Pulmonary artery endothelial cell (primary cell): ENCODE results near the gene DDX10. TPM values are rescaled to one million over a fixed set of nuclear protein-coding genes. Genes with fewer than 3 reads are reported as not detected.

ENCODE experiments used
- DNase-seq: peaks from one replicate; pipeline ENCODE4 v3.0.0-alpha.2; 2011; ENCODE audit warnings: low read depth, low spot score
- total RNA-seq: library from RNA; depleted of rRNA; stranded (reverse); fragments of >200 nt; gene quantifications from 2 replicates; pipeline ENCODE4 v1.2.3, GENCODE V29; 2014

Gene DDX10
- total RNA-seq, 1 donor from 2014 or later: 46.2 TPM

DNA sequence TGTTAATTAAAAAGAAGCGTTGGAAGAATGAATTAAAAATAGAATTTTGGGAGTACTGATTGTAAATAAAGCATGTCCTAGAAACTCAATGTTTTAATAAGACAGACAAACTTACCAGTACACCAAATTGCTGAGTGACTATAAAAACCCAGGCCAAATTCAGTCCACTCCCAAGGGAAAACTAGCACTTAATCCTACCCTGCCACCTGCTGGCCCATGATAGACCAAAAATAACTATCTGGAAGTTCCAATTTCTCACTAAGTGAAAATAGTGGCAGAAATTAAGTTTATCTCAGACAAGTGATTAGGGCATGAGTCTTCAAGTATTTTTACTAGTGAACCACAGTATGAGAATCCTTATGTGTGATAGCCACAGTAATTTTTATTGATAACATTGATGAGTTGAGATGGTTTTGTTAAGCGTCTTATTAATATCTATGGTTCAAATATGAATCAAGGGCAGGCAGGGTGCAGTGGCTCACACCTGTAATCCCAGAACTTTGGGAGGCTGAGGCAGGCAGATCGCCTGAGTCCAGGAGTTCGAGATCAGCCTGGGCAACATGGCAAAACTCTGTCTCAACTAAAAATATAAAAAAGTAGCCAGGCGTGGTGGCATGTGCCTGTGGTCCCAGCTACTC is 9.8 kb upstream of the DDX10 start:
- DNase-seq: no peak

DNA sequence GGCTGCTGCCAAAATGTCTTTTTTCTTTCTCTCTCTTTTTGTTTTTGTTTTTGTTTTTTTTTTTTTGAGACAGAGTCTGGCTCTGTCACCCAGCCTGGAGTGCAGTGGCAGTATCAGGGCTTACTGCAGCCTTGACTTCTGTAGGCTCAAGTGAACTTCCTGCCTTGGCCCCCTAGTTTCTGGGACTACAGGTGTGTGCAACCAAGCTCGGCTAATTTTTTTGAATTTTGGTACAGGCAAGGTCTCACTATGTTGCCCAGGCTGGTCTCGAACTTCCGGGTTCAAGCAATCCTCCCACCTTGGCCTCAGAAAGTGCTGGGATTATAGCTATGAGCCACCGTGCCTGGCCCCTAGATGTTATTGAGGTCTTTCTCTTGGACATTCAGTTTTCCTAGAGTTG is 2.2 kb upstream of the DDX10 start:
- DNase-seq: no peak

DNA sequence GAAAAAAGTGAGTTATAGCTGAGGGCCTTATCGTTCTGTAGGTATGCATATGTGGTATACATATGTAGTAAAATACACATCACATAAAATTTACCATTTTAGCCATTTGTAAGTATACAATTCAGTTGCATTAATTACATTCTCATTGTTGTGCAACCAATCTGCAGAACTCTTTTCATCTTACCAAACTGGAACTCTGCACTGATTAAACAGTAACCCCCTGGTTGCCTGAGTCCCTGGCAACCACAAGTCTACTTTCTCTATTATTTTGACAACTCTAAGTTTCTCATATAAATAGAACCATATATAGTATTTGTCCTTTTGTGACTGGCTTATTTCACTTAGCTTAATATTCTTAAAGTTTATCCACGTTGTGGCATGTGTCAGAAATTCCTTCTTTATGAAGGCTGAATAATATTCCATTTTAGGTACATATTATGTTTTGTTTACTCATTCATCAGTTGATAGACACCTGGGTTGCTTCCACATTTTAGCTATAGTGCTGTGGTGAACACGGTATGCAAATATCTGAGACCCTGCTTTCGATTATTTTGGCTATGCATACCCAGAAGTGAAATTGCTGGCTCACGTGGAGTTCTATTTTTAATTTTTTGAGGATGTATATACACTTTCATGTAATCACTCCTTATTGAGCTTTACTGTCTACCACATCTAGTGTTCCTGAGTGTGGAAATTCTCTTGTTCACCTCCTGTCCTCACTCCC is 1.6 kb upstream of the DDX10 start:
- DNase-seq: no peak

DNA sequence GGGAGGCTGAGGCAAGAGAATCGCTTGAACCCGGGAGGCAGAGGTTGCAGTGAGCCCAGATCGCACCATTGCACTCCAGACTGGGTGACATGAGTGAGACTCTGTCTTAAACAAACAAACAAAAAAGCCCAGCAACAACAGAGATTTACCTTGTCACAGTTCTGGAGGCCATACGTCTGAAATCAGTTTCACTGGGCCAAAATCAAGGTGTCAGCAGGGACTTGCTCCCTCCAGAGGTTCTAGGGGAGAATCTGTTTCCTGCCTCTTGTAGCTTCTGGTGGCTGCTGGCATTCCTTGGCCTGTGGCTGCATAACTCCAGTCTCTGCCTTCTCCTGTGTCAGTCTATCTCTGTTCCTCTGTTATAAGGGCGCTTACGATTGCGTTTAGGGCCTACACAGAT is 1.5 kb downstream of the DDX10 start:
- no peak for DNase-seq

DNA sequence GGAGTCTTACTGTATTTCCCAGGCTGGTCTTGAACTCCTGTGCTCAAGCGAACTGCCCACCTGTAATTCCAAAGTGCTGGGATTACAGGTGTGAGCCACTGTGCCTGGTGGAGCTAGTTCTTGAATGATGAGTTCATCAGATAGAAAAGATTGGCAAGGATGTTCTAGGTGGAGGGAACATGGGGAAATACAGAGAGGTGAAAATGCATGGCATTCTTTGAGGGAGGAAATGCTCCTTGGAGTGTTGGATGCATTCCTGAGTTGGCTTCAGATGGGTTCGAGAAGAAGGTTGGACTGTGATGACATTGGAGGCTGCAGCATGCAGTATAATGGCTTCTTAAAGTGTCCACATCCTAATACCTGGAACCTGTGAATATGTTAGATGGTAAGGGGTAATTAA is 4.4 kb downstream of the DDX10 start:
- no peak for DNase-seq

DNA sequence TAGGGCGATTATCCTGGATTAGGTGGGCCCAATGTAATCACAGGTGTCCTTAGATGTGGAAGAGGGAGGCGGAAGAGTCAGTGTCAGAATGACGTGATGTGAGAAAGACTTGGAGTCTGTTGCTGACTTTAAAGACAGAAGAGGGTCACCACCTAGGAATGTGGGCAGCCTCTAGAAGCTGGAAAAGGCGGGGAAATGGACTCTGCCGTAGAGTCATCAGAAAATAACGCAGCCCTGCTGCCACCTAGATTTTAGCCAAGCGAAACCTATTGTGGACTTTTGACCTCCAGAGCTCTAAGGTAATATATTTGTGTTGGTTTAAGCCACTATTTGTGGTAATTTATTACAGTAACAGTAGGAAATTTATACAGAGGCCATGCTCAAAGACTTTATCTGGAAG is 4.8 kb downstream of the DDX10 start:
- DNase-seq: no peak

DNA sequence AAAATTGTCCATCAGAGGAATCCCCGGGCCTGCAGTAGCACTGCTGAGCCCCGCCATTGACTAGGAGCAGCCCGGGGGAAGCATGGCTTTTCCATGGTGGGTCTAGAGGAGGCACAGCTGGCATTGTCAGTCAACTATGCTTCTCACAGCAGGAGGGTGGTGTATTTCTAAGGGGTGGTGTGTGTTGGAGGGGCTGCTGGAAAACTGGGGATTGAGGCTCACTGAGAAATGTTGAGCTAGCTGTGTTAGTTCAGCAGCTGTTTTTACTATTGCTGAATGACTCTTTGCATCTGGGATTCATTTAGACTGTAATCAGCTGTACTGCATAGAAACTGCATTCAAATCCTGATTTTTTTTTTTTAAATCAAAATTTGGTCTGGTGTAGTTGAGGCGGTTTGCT is 5.6 kb downstream of the DDX10 start:
- no peak for DNase-seq

DNA sequence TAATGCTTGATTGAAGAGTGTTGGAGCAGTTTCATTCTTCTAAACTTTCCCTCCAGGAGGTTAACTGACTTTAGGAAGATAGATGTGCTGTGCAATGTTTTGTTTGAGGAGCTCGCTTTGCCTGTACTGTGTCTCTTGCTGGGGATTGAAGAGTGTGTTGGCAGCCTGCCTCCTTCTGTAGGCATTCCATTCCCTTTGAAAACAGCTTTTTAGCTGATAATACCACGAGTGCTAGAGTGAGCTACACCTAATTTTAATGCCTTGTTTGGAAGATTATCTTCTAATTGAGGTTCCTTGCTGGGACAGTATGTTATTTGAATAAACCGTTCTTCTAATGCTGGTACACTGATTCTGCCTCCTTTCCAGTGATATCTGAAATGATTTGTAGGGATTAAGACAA is 7.2 kb downstream of the DDX10 start:
- no peak for DNase-seq

DNA sequence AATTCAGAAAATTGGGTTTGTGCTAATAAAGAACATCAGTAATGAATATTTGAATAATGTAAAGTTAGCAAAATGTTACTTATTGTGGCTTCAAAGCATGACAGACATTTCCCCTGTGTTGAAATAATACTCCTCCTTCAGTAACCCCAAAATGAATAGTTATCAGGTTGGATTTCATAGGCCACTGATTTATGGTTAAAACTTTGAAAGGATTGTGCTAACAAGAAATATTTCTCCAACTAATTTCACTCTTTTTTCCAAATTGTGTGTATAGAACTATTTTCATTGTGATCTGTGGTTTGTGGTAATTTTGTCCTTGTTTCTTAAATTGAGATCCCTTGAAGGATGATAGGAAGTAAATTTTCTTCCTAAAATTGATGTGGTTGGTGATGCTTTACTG is 7.9 kb downstream of the DDX10 start:
- DNase-seq: no peak

DNA sequence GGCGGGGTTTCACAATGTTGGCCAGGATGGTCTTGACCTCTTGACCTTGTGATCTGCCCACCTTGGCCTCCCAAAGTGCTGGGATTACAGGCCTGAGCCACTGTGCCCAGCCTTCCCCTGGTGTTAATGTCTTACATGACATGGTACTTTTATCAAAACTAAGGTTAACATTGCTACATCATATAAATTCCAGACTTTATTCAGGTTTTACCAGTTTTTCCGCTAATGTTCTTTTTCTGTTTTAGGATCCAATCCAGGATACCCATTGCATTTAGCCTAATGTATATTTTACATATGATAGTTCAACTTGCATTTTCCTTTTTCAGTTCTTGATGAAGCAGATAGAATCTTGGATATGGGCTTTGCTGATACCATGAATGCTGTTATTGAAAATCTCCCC is 14.2 kb downstream of the DDX10 start:
- no peak for DNase-seq

DNA sequence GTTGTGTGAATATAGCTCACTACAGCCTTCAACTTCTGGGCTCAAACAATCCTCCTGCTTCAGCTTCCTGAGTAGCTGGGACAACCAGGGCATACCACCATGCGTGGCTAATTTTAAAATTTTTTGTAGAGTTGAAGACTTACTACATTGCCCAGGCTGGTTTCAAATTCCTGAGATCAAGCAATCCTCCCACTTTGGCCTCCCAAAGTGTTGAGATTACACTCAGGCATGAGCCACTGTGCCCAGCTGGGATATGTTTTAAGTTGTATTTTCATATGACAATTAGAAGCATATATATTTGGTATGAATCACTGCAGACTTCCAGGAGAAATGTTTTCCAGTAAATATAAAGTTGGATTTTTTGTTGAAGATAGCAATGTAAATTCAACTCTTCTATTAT is 15.4 kb downstream of the DDX10 start:
- DNase-seq: no peak

DNA sequence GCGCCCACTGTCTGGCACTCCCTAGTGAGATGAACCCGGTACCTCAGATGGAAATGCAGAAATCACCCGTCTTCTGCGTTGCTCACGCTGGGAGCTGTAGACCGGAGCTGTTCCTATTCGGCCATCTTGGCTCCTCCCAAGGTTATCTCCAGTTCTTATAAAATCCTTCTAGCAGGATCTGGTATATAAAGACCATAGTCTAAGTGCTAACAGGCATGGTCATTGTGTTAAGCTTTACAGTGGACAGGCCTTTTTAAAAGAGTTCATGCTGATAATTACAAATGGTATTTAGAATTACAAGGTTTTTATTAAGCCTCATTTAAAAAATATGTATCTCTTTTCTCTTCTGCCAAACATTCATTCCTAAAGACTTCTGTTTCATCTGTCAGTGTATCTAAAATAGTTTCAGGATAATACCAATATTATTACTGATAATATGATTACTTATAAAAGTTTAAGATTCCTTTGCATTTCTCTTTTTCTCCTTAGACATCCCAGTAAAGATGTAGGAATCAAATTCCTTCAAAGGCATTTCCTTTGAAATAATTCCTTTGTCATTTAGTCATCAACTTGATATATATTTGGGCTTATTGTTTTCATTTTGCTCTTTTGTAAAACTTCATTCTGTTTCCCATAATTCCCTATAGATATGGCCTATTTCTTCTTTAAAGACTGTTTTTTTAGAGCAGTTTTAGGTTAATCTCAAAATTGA is 20.7 kb downstream of the DDX10 start:
- DNase-seq: no peak

DNA sequence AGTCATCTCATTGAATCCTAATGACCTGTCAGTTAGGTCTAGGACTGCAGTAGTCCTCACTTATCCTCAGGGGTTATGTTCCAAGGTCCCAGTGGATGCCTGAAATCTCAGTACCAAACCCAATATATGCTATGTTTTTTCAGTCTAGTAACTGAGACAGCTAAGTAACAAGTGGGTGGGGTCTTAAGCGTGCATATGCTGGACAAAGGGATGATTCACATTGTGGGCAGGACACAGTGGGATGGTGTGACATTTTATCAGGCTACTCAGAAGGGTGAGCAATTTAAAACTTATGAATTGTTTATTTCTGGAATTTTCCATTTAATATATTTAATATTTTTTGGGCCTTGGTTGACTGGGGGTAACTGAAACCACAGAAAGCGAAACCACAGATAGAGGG is 29.0 kb downstream of the DDX10 start:
- no peak for DNase-seq

DNA sequence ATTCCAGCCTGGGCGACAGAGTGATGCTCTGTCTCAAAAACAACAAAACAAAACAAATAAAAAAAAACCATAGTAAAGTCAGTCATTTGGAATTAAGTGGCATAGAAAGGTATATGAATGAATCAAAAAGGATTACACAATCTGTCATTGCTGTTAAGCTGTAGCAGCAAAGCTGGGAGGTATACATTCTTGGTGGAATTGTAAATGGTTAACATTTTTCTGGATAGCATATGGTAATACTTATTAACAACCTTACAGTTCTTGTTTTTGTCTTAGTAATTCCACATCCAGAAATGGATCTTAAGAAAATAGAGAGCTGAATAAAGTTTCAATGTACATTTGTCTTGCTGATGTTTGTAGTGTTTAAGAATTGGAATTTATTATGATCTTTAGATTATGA is 30.0 kb downstream of the DDX10 start:
- no peak for DNase-seq

DNA sequence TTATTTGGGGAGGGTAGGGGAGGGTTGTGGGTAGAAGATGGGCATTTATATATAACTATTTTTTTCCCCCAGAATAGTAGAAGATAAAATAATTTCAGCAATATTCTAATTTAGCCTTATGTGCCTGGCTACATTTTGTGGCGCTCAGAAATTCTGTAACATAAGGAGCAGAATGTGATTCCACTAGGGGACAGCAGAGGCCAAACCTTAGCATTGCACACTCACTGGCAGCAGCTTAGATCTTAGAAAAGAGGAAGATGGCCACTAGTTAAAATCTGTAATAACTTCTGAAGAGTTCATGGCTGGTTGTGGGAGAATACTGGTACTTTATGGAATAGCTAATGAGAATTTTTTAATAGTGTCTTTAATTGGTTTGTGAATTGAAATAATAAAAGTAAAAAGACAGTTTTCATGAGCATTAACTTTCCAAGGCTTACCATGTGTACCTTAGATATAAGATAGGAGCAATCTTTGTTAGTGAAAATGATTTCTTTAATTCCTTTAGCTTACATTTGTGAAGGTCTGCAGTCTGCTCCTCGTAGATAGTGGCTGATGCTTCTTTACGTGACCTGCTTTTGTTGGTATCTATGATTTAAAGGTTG is 33.1 kb downstream of the DDX10 start:
- peak; percentile 47 for DNase-seq

DNA sequence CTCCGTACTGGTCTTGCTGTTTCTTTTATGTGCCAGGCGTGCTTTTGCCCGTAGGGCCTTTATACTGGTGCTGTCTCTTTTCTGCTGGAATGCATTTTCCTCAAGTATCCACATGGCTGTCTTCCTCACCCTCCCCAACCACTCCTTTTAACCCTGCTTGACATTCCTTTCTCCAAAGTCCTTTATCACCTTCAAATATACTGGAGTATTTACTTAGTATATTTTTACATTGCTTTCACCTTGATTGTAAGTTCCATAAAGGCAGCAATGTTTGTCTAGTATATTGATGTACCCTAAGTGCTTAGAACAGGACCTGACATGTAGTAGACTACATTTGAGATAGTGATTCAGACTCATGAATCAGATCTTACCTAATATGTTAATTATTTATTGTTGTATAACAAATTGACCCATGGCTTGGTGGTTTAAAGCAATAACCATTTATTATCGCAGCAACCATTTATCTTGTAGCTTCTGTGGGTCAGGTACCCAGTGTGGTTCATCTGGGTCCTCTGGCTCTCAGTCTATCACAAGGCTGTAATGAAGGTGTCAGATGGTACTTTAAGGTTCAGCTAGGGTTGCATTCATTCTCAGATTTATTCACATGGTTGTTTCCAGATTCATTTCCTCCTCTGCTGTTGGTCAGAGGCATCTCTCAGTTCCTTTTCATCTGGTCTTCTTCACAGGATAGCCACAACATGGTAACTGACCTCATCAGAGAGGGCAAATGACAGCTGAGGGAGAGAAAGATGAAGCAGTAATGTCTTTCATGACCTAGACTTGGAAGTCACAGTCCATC is 34.2 kb downstream of the DDX10 start:
- DNase-seq: no peak

DNA sequence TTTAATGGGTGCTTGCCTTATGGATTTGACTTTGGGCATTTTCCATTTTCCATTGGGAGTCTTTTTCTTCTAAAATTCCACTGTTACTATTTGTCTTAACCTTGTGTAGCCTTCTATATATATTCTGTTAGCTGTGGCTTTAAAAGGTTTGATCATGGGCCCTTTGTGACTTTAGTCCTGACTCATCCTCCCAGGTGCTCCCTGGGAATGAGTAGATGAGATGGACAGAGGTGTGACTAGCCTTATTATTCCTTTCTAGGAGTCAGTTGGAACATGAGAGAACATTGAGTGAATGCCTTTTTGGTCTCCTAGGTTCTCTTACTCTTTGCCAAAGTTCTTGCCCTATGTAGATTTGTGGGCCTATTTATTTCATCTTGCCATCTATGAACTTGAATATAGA is 39.0 kb downstream of the DDX10 start:
- no peak for DNase-seq

DNA sequence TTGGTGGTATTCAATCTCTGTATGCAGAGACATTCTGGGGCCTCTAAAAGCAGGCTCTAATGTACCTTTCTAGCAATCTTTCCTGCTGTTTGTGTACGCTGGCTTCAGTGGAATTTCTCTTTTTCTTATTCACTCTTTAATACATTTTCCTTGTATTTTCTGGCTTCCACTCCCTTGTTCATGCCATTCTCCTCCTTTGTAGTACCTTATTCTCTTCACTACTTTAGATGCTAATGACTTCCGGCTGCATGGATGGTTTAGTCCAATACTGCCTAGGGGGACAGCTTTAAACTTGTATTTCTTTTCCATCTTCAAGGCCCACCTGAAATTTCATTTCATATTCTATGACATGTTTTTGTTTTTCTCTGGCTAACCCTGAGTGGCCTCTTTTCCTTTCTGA is 40.2 kb downstream of the DDX10 start:
- no peak for DNase-seq

DNA sequence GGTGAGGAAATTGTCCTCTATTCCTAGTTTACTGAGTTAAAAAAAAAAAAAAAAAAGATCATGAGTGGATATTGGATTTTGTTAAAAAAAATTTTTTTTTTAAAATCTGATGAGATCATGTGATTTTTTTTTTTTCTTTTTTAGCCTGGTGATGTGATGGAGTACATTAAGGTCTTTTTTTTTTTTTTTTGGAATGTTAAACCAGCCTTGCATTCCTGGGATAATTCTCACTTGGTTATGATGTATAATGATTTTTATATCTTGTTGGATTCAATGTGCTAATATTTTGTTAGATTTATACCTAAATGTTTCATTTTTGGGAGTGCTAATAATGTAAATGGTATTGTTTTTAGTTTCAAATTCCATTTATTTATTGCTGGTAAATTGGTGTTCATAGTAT is 43.3 kb downstream of the DDX10 start:
- no peak for DNase-seq

DNA sequence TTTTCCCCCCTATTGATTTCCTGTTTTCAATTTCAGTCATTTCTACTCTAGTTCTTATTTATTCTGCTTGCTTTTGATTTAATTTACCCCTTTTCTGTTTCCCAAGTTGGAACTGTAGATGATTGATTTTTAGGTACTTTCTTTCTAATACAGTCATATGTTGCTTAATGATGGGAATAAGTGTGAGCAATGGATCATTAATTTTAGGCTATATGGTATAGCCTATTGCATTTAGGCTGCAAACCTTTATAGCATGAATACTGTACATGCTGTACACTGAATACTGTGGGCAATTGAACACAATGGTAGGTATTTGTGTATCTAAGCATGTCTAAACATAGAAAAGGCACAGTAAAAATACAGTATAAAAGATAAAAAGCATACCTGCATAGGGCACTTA is 44.9 kb downstream of the DDX10 start:
- DNase-seq: no peak

DNA sequence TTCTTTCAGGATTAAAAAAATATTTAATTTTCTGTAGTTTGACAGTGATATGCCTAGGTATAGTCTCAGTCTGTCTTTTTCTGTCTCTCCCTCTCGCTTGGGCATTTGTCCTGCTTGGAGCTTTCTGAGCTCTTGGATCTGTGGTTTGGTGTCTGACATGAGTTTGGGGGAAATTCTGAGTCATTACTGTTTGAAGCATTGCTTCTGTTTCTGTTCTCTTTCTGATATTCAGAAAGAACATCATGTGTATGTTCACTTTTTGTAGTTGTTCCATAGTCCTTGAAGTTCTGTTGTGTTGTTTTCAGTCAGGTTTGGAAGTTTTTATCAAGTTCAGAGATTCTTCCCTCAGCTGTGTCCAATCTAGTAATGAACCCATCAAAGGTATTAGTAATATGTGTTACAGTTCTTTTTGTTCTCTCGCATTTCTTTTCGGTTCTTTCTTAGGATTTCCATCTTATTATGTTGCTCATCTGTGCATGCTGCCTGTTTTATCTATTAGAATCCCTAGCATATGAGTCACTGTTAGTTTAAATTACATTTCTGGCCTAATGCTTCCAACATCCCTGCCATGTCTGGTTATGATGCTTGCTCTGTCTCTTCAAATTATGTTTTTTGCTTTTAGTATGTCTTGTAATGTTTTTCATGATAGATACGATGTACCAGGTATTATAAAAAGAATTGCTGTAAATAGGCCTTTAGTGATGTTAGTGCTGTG is 48.4 kb downstream of the DDX10 start:
- no peak for DNase-seq
